DMS53 (cell line): ENCODE measurements around the gene KRTAP13-2.

ENCODE experiments used
- DNase-seq: peaks from one replicate; lab custom pipeline; 2025; lab: John Stamatoyannopoulos, UW

Gene KRTAP13-2

DNA sequence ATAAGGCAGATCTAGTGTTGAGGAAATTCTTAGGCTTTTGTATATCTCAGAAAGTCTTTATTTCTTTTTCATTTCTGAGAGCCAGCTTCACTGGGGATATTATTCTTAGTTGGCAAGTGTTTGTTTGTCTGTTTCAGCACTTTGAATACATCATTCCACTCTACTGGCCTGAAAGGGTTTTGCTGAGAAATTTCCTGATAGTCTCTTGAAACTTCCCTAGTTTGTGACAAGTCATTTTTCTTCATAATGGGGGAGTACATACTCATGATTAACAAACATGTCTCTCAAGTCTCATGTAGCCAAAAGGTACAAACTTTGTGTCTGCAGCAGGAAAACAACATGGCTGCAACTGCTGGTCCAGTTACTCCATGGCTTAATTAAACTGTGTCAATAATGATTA is 45.7 kb downstream of the KRTAP13-2 start:
- DNase-seq: no peak
